Epithelial cell of proximal tubule (primary cell): ENCODE results near the gene TMTC4. TPM values are rescaled to one million over a fixed set of nuclear protein-coding genes. Genes with fewer than 3 reads are reported as not detected.

ENCODE experiments used
- DNase-seq: peaks from one replicate; pipeline ENCODE4 v3.0.0-alpha.2; 2011; ENCODE audit warnings: low read depth
- H3K4me3 ChIP-seq: 2 replicates; pipeline ENCODE4 v1.5.1; 2011; ENCODE audit warnings: low read depth, mild to moderate bottlenecking, low read length
- CTCF ChIP-seq: conservative IDR thresholded peaks from 2 replicates; pipeline ENCODE4 v1.5.1; 2012; ENCODE audit warnings: low read depth, mild to moderate bottlenecking, low read length
- total RNA-seq: library from RNA; depleted of rRNA; stranded (reverse); fragments of >200 nt; gene quantifications from 2 replicates; pipeline ENCODE4 v1.2.3, GENCODE V29; 2015

The TMTC4 gene
- total RNA-seq, 1 donor from 2014 or later = 31.2 TPM

- peak; percentile 41 for DNase-seq
- peak overlapping the region; percentile 76 for H3K4me3 ChIP-seq
- TF ChIP-seq CTCF = peak; percentile 46
Measured at GRCh38 chr13:100674872-100675660, 471 bp upstream of the TMTC4 start.

- H3K4me3 ChIP-seq = peak overlapping the region; percentile 76
- DNase-seq = peak; percentile 69
Measured at GRCh38 chr13:100673713-100674571, 653 bp downstream of the TMTC4 start.

GRCh38 chr13:100673376-100673712, 1.3 kb downstream of the TMTC4 start:
- no peak for TF ChIP-seq CTCF
- no peak for DNase-seq
- peak overlapping the region; percentile 76 for H3K4me3 ChIP-seq

More at GRCh38 chr13:100673713-100674571, 653 bp downstream of the TMTC4 start:
- TF ChIP-seq CTCF = no peak

- H3K4me3 ChIP-seq = no peak overlapping the region
- no peak for DNase-seq
- TF ChIP-seq CTCF = no peak
Measured at GRCh38 chr13:100671389-100672182, 3.0 kb downstream of the TMTC4 start.

- TF ChIP-seq CTCF = no peak
- DNase-seq = no peak
- H3K4me3 ChIP-seq = no peak overlapping the region
Measured at GRCh38 chr13:100668408-100668807, 6.2 kb downstream of the TMTC4 start.

GRCh38 chr13:100667894-100668293, 6.7 kb downstream of the TMTC4 start:
- no peak for TF ChIP-seq CTCF
- no peak for DNase-seq
- no peak overlapping the region for H3K4me3 ChIP-seq
